GM19438 (cell line): ENCODE measurements around the gene FMN1.

ENCODE experiments used
- ATAC-seq: cut with Tn5 transposase; IDR thresholded peaks from one replicate; pipeline ENCODE4 v1.9.1; 2021; ENCODE audit warnings: low read depth; ENCODE audit not compliant: unreplicated experiment

The FMN1 gene

GRCh38 chr15:32843219-32843815, 351.2 kb downstream of the FMN1 start:
- ATAC-seq = no peak

GRCh38 chr15:32842081-32842480, 352.4 kb downstream of the FMN1 start:
- no peak for ATAC-seq

- no peak for ATAC-seq
Measured at GRCh38 chr15:32840507-32841245, 353.8 kb downstream of the FMN1 start.

- no peak for ATAC-seq
Measured at GRCh38 chr15:32838820-32839219, 355.7 kb downstream of the FMN1 start.

DNA sequence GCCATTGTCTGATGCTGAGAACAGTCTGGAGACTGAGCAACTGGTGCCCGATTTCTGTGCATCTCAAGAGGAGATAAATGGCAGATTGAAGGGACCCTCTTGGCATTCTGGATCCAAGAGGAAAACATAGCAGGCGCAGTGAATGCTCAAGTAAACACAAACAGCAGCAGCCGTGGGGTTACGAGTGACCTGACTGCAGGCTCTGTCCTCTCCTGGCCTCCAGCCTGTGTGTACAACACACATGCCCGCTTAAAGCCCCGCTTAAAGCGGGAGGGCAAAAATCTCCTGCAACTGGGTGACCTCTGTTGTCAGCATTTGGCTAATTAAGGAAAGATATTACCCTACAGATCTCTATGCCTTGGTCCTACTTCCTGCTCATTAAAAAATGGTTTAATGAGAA, 356.2 kb downstream of the FMN1 start:
- no peak for ATAC-seq

- no peak for ATAC-seq
Measured at GRCh38 chr15:32837935-32838334, 356.6 kb downstream of the FMN1 start.

- ATAC-seq = no peak
Measured at GRCh38 chr15:32834156-32834555, 360.4 kb downstream of the FMN1 start.

DNA sequence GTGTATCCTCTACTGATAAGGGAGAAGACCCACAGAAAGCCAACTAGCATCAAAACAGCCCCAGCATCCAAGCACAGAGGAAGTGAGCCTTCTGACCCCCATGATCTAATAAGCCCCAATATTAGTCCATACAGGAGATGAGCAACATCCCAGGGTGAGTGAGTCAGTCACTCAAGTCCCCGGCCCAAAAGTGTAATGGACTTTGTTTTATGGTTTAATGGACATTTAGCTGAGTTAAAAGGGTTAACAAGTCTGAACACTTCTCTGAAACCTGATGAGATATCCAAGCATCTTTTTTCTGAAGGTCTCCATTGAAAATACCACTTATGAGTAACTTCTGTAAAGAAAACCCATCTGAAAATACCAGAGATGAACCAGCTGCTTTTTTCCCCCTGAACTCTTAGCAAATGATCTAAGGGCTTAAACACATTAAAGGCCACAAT, 361.1 kb downstream of the FMN1 start:
- ATAC-seq = no peak

DNA sequence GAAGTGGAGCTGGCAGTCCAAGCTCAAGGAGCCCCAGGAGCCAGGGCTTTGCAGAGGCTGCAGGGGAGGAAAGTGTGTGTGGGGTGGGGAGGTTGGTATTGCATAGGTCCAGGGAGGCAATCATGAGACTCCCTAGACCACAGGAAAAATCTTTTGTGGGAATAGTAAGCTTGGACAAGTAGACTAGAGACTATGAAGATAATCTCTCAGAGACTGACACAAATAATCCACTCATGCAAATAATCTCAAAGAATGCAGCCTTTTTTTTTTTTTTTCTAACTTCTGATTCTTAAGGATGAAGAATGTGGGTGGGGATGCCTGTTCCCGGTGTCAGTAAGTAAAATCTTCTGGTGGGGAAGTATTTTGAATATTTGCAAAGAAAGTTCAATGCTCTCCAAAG, 363.0 kb downstream of the FMN1 start:
- no peak for ATAC-seq

DNA sequence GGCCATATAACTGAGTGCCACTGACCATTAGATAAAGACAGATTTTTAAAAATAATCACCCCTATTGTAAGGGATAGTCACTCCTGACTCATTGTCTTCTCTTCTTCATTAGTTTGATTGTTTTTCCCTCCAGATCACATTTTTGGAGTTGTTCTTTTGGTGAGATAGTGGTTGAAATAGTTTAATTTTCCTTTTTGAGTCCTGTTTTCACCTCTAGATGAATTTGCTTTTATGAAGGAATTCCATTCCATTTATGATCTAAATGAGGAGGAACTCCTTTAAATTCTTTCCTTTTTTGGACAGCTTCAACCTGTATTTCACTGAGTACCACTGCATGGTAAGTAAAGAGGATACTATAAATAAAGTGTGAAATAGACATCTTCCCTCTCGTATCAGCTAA, 364.3 kb downstream of the FMN1 start:
- ATAC-seq = no peak

- no peak for ATAC-seq
Measured at GRCh38 chr15:32829436-32829835, 365.1 kb downstream of the FMN1 start.

DNA sequence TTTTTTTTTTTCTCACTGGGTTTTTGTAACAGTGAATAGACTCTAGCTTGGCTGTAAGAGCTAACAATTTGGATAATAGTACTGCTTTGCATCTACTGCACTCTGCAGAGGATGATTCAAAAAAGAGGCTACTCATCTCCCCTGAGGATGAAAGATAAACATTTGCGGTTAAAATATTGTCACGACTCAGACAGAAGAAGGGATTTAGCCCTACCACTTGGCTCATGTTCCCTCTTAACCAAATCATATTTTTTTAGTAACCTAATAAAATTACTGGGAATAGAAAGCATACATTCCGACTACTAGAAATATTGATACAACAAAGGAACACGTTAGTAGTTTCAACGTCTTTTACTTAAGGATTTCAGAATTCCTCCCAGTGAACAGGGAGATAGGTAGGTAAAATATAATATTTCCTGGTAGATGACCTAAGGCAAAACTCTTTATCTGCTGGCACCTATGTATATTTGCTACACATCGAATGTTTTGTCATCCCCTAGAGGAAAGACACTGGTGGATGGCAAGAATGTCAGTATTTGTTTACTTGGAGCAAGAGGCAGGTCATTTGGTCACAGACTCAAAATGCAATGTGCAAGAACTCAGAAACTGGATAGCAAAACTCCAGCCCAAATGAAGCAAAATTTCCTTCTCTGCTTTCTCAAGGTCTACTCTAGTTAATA, 365.9 kb downstream of the FMN1 start:
- no peak for ATAC-seq

- no peak for ATAC-seq
Measured at GRCh38 chr15:32826685-32827084, 367.8 kb downstream of the FMN1 start.

- ATAC-seq = no peak
Measured at GRCh38 chr15:32825219-32825618, 369.3 kb downstream of the FMN1 start.

GRCh38 chr15:32824777-32825176, 369.7 kb downstream of the FMN1 start:
- ATAC-seq = no peak

- no peak for ATAC-seq
Measured at GRCh38 chr15:32823750-32824149, 370.8 kb downstream of the FMN1 start.

DNA sequence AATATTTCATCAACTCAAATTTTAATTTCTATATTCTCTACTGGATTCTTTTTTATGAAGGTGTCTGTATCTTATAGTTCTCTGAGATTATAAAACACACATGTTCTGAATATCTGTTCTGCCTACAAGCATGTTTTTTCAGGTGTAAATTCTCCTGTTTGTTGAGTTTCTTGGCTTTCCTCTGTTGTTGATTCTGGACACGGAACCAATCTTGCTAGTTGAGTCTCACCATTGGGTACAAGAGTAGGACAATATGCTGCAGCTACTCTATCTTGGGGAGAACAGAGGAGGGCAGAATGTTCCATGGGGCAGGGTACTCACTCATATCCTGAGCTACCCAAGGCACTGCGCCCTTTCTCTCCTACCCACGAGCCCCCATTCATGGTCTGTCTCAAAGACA, 371.8 kb downstream of the FMN1 start:
- no peak for ATAC-seq

- no peak for ATAC-seq
Measured at GRCh38 chr15:32819448-32819847, 375.1 kb downstream of the FMN1 start.

- no peak for ATAC-seq
Measured at GRCh38 chr15:32818758-32819447, 375.6 kb downstream of the FMN1 start.

DNA sequence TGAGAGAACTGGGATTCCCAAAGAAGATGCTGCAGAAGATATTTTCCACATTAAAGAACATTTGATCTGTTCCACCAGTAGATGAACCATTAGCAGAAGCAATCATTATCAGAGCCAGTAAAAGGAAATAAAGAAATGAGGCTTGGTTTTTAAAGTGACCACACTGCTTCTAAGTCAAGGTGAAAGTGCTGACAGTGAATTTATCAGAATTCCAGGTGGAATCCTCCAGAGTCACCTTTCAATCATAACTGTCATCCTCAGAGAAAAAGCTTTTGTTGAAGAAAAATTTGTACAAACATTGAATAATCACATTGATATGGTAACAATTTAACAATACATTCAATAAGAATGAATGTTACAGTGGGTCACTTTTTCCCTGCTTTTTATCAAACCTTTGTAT, 376.9 kb downstream of the FMN1 start:
- ATAC-seq = no peak

- no peak for ATAC-seq
Measured at GRCh38 chr15:32807331-32807730, 387.2 kb downstream of the FMN1 start.
